Stimulated activated CD8-positive, alpha-beta memory T cell treated with anti-CD3 and anti-CD28 coated beads, Interleukin-15, amount 100 ng/mL, for 4 hours (primary cell): ENCODE results near the gene MVD.

Experiments
- DNase-seq, 2 donors: peaks; one replicate each; pipeline ENCODE4 v3.0.0-alpha.2; 2020; ENCODE audit warnings: low read depth in 2 of 2

MVD gene

GRCh38 chr16:88662843-88663606 lies at the start of gene MVD:
MVD (minus strand) TSS chr16:88663091; CDS start chr16:88663080, 11 bp downstream.
- DNase-seq = peak; percentile 90 to 92

- no peak for DNase-seq
Measured at GRCh38 chr16:88712362-88712979, 49.6 kb upstream of the MVD start.

GRCh38 chr16:88711750-88712340 lies 49.0 kb upstream of the MVD start:
- no peak for DNase-seq

- DNase-seq = no peak
Measured at GRCh38 chr16:88710556-88710955, 47.7 kb upstream of the MVD start.

GRCh38 chr16:88706965-88707826 lies 44.3 kb upstream of the MVD start:
- DNase-seq = no peak

GRCh38 chr16:88706229-88706964 lies 43.5 kb upstream of the MVD start, which contains the start of the genes CTU2 and RNF166:
CTU2 (plus strand) TSS chr16:88706503; CDS start chr16:88706531, 28 bp downstream.
RNF166 (minus strand) TSS chr16:88706408; CDS start chr16:88706325, 83 bp downstream.
- peak; percentile 82 to 90 for DNase-seq

- no peak for DNase-seq
Measured at GRCh38 chr16:88705801-88706228, 42.9 kb upstream of the MVD start.

- DNase-seq = no peak
Measured at GRCh38 chr16:88705076-88705684, 42.3 kb upstream of the MVD start.

GRCh38 chr16:88703486-88704309 lies 40.8 kb upstream of the MVD start:
- DNase-seq = peak; percentile 58 to 69

- no peak for DNase-seq
Measured at GRCh38 chr16:88702371-88703210, 39.7 kb upstream of the MVD start.

- DNase-seq = no peak
Measured at GRCh38 chr16:88701581-88702370, 38.9 kb upstream of the MVD start.

- DNase-seq = peak; percentile 93 to 94
Measured at GRCh38 chr16:88700636-88701482, 38.0 kb upstream of the MVD start.

GRCh38 chr16:88700322-88700635 lies 37.4 kb upstream of the MVD start:
- DNase-seq = no peak

GRCh38 chr16:88699180-88699579 lies 36.3 kb upstream of the MVD start:
- DNase-seq = no peak

- DNase-seq = no peak
Measured at GRCh38 chr16:88698646-88699045, 35.8 kb upstream of the MVD start.

- DNase-seq = no peak
Measured at GRCh38 chr16:88697831-88698615, 35.1 kb upstream of the MVD start.
